A549 (cell line): ENCODE results near the gene SHC2.
"Not testable (repeated sequence)": the region's sequence is repeated elsewhere in the genome, so short reads cannot be mapped to it uniquely, and the experiment has no call there.

Experiments
- CTCF ChIP-seq: fragments of >200 bp; sonication (Bioruptor Twin); formaldehyde crosslinking; IDR thresholded peaks from 3 replicates; pipeline ENCODE4 v1.5.1; 2016
- JUN ChIP-seq, 2 experiments: fragments of >200 bp; sonication (Bioruptor Twin); formaldehyde crosslinking; IDR thresholded peaks; 2 replicates in 1 of 2; 3 replicates in 1 of 2; pipeline ENCODE4 v1.6.1; 2016 to 2017
- RAD21 ChIP-seq, 2 experiments: fragments of >200 bp in 1 of 2; sonication (Bioruptor Twin) in 1 of 2; formaldehyde crosslinking in 1 of 2; IDR thresholded peaks in 1 of 2; conservative IDR thresholded peaks in 1 of 2; 2 replicates in 1 of 2; 3 replicates in 1 of 2; pipeline ENCODE4 v1.6.1; 2012 to 2018; ENCODE audit warnings: inconsistent platforms in 1 of 2

DNA sequence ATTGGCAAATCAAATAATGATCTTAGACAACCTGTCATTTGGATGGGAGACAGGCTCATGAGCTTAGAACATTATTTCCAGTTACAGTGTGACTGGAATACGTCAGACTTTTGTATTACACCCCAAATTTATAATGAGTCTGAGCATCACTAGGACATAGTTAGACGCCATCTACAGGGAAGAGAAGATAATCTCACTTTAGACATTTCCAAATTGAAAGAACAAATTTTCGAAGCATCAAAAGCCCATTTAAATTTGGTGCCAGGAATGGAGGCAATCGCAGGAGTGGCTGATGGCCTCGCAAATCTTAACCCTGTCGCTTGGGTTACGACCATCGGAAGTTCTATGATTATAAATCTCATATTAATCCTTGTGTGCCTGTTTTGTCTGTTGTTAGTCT lies 74.6 kb downstream of the SHC2 start:
- TF ChIP-seq JUN (IDR thresholded peaks at IDR 0.05); RAD21 (conservative IDR thresholded peaks at IDR 0.05 in 1 of 2, IDR thresholded peaks at IDR 0.05 in 1 of 2); CTCF: not testable (repeated sequence)
